ENCODE results near the gene ARHGAP15.
"Not testable (repeated sequence)": the region's sequence is repeated elsewhere in the genome, so short reads cannot be mapped to it uniquely, and the experiment has no call there.

ARHGAP15 gene

GRCh38 chr2:143128681-143129580, at the start of gene ARHGAP15:
ARHGAP15 (plus strand) TSS chr2:143129419.
- no peak for DNase-seq (ENCODE audit: low read depth)

DNA sequence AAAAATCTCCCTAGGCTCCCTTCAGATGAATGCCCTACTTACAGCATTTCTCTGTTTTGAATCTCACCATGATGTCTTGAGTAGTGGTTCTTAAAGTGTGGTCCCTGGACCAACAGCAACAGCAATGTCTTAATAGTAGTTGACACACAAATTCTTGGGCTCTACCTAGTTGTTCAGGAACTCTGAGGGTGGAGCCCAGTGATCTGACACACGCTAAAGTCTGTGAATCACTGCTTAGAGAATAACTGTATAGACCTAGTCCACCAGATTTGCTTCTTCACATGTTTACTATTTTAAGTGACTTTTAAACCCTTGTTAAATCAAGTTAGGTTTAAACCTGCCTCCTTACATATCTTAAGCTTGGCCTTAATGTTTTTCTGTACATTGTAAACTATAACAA, 47.6 kb upstream of the ARHGAP15 start:
- DNase-seq (ENCODE audit: low read depth), result no peak

DNA sequence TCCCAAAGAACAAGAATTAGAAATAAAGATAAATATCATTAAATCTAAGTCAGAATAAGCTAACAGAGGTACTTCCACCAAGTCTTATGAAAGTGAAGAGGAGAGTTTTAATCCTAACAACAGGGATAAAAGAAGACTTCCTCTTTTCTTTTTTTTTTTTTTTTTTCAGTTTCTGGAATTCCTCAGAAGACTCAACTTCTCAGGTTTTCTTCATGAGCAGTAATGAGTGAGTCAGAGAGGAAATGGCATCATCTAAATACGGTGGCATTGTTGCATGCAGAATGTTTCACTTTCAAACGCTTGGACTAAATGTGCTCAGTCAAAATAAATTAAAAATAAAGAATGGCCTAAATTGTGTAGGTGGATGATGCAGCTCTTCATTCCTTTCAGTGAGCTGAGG, 45.6 kb upstream of the ARHGAP15 start:
- peak; percentile 80 for DNase-seq (ENCODE audit: low read depth)

- DNase-seq (ENCODE audit: low read depth), result no peak
These were observed 44.8 kb upstream of the ARHGAP15 start for GRCh38 chr2:143084462-143084861.

- no peak for DNase-seq (ENCODE audit: low read depth)
These were observed 44.0 kb upstream of the ARHGAP15 start for GRCh38 chr2:143085125-143085784.

GRCh38 chr2:143087033-143087432, 42.2 kb upstream of the ARHGAP15 start:
- DNase-seq (ENCODE audit: low read depth), result no peak

- no peak for DNase-seq (ENCODE audit: low read depth)
These were observed 40.8 kb upstream of the ARHGAP15 start for GRCh38 chr2:143088388-143088787.

DNA sequence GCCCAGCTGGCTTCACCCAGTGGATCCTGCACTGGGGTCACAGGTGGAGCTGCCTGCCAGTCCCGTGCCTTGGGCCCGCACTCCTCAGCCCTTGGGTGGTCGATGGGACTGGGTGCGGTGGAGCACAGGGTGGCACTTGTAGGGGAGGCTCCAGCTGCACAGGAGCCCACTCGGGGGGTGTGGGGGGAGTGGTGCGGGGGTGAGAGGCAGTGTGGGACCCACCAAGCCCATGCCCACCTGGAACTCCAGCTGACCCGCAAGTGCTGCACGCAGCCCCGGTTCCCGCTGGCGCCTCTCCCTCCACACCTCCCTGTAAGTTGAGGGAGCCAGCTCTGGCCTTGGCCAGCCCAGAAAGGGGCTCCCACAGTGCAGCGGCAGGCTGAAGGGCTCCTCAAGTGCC, 39.7 kb upstream of the ARHGAP15 start:
- DNase-seq (ENCODE audit: low read depth), result not testable (repeated sequence)

- DNase-seq (ENCODE audit: low read depth), result peak; percentile 15
These were observed 18.3 kb upstream of the ARHGAP15 start for GRCh38 chr2:143110758-143111428.

GRCh38 chr2:143117225-143117624, 12.0 kb upstream of the ARHGAP15 start:
- DNase-seq (ENCODE audit: low read depth), result no peak

DNA sequence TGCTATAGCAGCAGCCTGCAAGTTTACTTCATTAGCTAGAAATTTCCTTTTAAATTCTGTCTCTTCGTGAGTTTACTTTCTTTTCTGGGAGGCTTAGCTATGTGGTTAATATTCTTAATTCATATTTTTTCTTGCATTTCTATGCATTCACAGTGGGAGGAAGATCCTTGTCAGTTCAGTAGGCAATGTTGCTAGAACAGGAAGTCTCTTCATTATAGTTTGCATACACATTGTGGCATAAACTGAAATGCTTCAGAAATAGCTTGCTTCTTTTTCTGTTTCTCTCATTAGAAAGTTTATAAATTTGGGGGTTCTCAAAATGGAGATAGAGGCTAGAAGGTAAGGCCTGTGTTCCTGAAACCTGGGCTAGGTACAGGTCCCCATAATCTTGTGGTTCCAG, 8.1 kb upstream of the ARHGAP15 start:
- DNase-seq (ENCODE audit: low read depth), result no peak

DNA sequence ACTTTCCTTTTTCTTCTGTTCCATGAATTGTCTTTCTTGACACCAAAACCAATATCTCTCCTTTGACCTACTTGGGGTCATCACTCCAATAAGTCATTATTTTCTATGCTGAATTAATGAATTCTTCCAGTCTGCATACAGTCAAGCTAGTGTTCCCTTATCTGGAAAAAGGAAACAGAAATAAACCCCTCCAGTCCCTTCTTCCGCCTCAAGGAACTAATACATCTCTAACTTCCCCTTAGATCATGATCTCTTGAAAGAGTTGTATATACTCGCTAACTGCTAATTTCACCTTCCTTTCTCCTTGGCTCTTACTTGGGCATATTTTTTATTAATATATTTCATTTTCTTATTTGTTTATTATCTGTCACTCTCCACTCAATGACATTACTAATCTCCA, 7.3 kb upstream of the ARHGAP15 start:
- DNase-seq (ENCODE audit: low read depth), result no peak

GRCh38 chr2:143123911-143124310, 5.3 kb upstream of the ARHGAP15 start:
- no peak for DNase-seq (ENCODE audit: low read depth)

GRCh38 chr2:143124445-143124844, 4.8 kb upstream of the ARHGAP15 start:
- DNase-seq (ENCODE audit: low read depth), result no peak

GRCh38 chr2:143125717-143126116, 3.5 kb upstream of the ARHGAP15 start:
- DNase-seq (ENCODE audit: low read depth), result no peak

GRCh38 chr2:143132355-143132754, 3.1 kb downstream of the ARHGAP15 start:
- DNase-seq (ENCODE audit: low read depth), result no peak

- no peak for DNase-seq (ENCODE audit: low read depth)
These were observed 4.6 kb downstream of the ARHGAP15 start for GRCh38 chr2:143133783-143134182.

- DNase-seq (ENCODE audit: low read depth), result no peak
These were observed 9.1 kb downstream of the ARHGAP15 start for GRCh38 chr2:143138292-143138691.

- no peak for DNase-seq (ENCODE audit: low read depth)
These were observed 10.7 kb downstream of the ARHGAP15 start for GRCh38 chr2:143139835-143140393.

- DNase-seq (ENCODE audit: low read depth), result no peak
These were observed 11.8 kb downstream of the ARHGAP15 start for GRCh38 chr2:143140864-143141661.

GRCh38 chr2:143142598-143142997, 13.4 kb downstream of the ARHGAP15 start:
- DNase-seq (ENCODE audit: low read depth), result no peak
